ENCODE data around the gene PIKFYVE. TPM values are rescaled to one million over a fixed set of nuclear protein-coding genes. Genes with fewer than 3 reads are reported as not detected.
"Not testable (repeated sequence)": the region's sequence is repeated elsewhere in the genome, so short reads cannot be mapped to it uniquely, and the experiment has no call there.

The PIKFYVE gene
- total RNA-seq, 2 experiments from 2014 or later: 38.7 to 39.8 TPM

DNA sequence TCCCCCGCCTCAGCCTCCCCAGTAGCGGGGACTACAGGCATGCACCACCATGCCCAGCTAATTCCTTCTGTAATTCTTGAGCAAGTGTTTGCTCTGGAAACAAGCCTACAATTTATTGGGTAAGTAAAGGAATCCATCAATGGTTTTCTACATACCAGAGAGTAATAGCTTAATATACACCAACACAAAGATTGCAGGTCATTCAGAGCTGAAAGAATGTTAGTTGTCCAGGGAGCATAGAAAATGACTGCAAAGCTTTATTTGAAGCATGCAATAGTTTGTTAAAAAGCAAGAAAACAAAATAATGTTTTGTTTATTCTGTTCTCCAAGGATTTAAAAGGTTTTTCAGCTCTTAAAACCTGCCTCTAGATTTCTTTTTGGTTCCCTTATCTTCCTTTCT lies 16.8 kb upstream of the PIKFYVE start:
- H3K27me3 Mint-ChIP-seq: no peaks in the 10 kb centered on the region
- peaks cover 22% of the 10 kb centered on the region for H3K4me1 Mint-ChIP-seq
- POLR2A ChIA-PET: no interaction called here
- DNase-seq: no peak
- H3K27ac Mint-ChIP-seq: no peak overlapping the region
- no peak for ATAC-seq (ENCODE audit: low read depth)
- H3K4me3 Mint-ChIP-seq: no peak overlapping the region
- no peaks in the 10 kb centered on the region for H3K9me3 Mint-ChIP-seq
- H3K36me3 Mint-ChIP-seq: peaks cover 37% of the 10 kb centered on the region

DNA sequence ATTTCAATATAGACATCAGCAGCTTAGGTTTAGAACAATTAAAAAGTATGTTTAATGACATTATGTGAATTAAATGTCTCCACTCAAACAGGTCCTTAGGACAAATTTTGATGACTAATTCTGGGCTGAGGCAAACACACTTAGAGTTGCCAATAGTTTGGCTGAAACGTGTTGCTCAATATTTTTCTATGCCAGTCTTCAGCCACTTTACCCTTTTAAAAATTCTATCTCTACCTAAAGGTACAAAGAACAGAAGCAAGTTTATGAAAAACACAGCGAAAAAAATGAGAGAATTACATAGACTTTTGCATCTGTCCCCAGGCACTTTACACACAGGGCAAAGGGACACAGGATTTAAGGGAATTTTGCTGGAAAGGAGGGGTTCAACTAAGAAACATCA lies 15.7 kb upstream of the PIKFYVE start:
- Mint-ChIP-seq H3K27ac (no peak overlapping the region), H3K27me3 (no peaks in the 10 kb centered on the region), H3K4me3 (no peak overlapping the region), H3K36me3 (peaks cover 32% of the 10 kb centered on the region), H3K9me3 (no peaks in the 10 kb centered on the region), H3K4me1 (peaks cover 22% of the 10 kb centered on the region)
- DNase-seq (no peak), ATAC-seq (ENCODE audit: low read depth) (no peak)
- POLR2A ChIA-PET: no interaction called here

DNA sequence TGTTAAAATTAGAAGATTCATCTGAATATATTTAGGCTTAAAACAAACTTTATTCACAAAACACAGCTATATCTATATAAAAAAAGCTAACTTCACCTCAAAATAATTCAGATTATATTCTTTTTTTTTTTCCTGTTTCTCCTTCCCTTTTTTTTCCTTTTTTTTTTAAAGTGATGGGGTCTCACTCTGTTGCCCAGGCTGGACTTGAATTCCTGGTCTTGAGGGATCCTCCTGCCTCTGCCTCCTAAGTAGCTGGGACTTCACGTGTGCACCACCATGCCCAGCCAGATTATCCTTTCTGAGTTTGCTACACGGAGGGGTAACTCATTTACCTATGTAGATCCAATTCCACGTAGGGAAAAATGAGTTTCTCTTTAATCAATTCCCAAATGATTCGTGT lies 15.0 kb upstream of the PIKFYVE start:
- H3K4me3 Mint-ChIP-seq: no peak overlapping the region
- DNase-seq (no peak), ATAC-seq (ENCODE audit: low read depth) (no peak)
- H3K4me1 Mint-ChIP-seq: peaks cover 25% of the 10 kb centered on the region
- POLR2A ChIA-PET: no interaction called here
- H3K9me3 Mint-ChIP-seq: no peaks in the 10 kb centered on the region
- H3K27ac Mint-ChIP-seq: no peak overlapping the region
- H3K36me3 Mint-ChIP-seq: peaks cover 30% of the 10 kb centered on the region
- no peaks in the 10 kb centered on the region for H3K27me3 Mint-ChIP-seq

DNA sequence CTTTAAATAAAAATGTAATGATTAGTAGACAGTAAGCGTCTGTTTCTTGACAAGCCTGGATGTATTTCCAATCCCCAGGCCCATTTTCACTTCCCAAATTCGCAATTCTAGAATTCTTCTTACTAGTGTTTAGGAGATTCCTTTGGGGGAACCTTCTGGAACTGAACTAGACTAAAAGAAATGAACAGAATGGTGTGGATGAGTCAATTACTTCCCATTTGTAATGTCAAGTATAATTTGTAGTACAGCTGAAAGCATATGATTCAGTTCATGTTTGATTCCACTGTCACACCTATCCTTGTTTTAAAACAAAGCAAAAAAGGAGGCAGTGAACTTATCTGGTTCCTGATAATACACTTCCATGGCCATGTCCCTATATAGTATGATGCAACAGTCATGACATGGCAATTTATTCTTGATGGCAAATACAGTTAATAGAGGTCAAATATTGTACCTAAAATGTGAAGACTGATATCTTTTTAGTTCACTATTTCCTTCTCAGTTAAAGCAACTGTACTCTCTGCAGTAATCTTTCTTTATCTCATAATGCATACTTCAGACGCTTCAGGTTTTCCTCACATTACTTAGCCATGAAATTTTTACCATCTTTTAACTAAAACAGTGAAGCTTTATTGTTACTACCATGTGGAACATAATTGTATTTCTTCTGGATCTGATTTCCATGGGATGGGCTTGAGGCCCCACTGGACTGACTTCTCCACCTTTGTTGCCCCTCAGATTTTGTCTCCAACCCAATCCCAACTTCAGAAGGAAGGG lies 13.2 kb upstream of the PIKFYVE start:
- Mint-ChIP-seq H3K9me3 (no peaks in the 10 kb centered on the region), H3K27ac (no peak overlapping the region), H3K4me3 (peak overlapping the region; percentile 97), H3K4me1 (peaks cover 30% of the 10 kb centered on the region), H3K36me3 (peaks cover 25% of the 10 kb centered on the region), H3K27me3 (no peaks in the 10 kb centered on the region)
- ATAC-seq (ENCODE audit: low read depth): no peak
- DNase-seq: no peak
- POLR2A ChIA-PET: no interaction called here

DNA sequence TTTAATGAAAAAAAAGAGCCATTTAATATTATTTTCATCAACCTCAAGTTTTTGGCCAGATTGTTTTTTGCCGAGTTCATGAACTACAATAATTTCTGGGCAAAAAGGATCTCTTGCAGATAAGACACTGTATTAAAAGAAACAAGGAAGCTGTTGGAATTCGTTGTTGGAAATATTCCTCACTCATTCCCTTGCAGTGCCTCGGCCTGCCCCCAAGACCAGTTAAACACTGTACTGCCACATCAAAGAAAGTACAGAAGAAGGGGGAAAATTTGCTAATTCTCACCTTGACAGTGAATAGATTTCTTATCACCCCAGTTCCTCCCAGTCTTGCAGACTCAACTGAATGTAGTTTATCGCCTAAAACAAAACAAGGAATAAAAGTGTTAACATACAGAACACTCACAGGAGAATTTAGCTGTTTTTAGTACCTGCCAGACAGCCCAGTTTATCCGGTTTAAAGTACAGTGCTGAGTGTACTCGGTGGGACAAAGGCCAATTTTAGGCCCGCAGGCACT lies 12.4 kb upstream of the PIKFYVE start:
- no peaks in the 10 kb centered on the region for H3K27me3 Mint-ChIP-seq
- peaks cover 21% of the 10 kb centered on the region for H3K36me3 Mint-ChIP-seq
- peak overlapping the region; percentile 97 for H3K4me3 Mint-ChIP-seq
- DNase-seq: no peak
- H3K27ac Mint-ChIP-seq: peak overlapping the region; percentile 32
- POLR2A ChIA-PET: interaction anchor here (0.6 to 2.9 kb wide), 4 partner anchors 12 to 723 kb away, joined by 3 to 32 read pairs (median 4); partner anchors contain the start of genes CREB1 and PIKFYVE
- H3K9me3 Mint-ChIP-seq: no peaks in the 10 kb centered on the region
- H3K4me1 Mint-ChIP-seq: peaks cover 30% of the 10 kb centered on the region
- no peak for ATAC-seq (ENCODE audit: low read depth)

DNA sequence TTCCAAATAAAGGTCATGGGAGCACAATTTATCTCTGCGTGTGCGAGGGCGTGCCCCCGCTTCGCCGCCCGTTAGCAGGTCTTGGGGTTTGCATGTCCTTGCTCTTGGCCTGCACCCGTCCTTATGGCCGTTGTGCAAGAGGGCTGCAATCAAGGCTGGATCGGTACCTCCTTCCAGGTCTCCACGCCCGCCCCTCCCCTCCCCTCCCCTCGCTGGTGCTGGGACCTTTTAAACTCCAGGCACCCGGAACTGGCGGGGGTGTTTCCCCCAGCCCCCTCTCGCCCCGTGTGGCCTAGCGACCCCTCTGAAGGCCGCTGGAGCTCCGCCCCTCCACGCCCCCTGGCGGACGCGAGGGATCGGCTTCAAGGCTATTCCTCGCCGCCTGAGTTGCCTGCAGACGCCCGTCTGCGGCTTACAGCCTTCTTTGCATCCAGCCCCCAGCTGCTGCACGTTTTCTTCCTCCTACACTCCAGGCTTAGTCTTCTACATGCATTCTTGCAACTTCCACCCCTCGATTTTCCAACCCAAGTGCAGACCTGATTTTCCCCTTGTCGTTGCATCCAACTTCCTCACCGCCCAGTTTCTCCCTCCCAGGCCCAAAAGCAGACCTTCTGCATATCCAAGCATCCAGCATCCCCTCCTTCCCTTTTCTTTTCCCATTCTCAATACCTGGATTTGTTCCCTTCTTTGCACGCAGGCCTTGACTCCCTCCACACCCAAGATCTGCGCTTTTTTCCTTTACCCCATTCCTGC lies 11.8 kb upstream of the PIKFYVE start:
- H3K4me1 Mint-ChIP-seq: peaks cover 30% of the 10 kb centered on the region
- peak; percentile 87 for DNase-seq

DNA sequence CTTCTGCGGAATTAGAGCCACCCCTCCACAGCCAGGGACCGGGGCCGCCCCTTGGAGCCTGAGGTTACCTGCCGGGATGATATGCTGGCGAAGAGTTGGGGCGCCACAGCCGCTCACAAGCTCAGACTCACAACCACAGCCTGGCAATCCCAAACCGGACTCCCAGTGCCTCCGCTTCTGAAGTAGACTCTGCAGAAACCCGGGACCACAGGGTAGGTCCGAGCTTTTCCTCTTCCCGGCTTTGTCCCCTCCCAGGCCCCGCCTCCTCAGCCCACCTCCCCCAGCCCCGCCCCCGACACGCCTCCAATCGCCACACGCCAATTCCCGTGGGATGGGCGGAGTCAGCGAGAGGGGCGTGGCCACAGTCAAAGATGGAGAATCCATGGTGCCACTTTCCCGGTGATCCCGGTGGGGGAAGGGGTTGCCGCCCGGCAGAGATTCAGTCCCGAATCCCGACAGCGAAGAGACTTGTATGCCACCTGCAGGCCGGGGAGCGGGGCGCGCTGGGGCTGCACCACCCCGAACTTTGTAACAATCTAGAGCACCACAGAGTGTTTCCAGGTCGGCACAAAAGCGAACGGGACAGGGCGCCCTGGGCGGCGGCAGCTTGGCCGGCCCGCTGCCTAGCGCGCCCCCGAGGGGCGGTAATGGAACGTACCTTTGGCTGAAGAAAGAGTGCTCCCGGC lies 11.0 kb upstream of the PIKFYVE start, which contains the start of gene IDH1:
TSS of gene IDH1 (minus strand) at position 201 of the 686 bp plus-strand sequence. CDS start 3,520 bp downstream, outside the sequence.
- Mint-ChIP-seq H3K4me3 (peak within 1 kb of the TSS; percentile 97), H3K4me1 (peaks cover 27% of the 10 kb centered on the region), H3K36me3 (peaks cover 15% of the 10 kb centered on the region), H3K9me3 (no peaks in the 10 kb centered on the region), H3K27ac (peak within 1 kb of the TSS; percentile 80), H3K27me3 (no peaks in the 10 kb centered on the region)
- POLR2A ChIA-PET: interaction anchor here (0.5 to 2.9 kb wide), 4 partner anchors 11 to 725 kb away, joined by 4 to 32 read pairs (median 4); partner anchors contain the start of genes CREB1 and PIKFYVE
- ATAC-seq (ENCODE audit: low read depth) (peak; percentile 73), DNase-seq (peak; percentile 98)

More for the DNA sequence above, 11.8 kb upstream of the PIKFYVE start:
- Mint-ChIP-seq H3K27ac (peak overlapping the region; percentile 70), H3K27me3 (no peaks in the 10 kb centered on the region), H3K36me3 (peaks cover 19% of the 10 kb centered on the region), H3K9me3 (no peaks in the 10 kb centered on the region), H3K4me3 (peak overlapping the region; percentile 97)
- POLR2A ChIA-PET: interaction anchor here (0.5 to 2.9 kb wide), 5 partner anchors 12 to 724 kb away, joined by 3 to 32 read pairs (median 4); partner anchors contain the start of genes CREB1 and PIKFYVE
- ATAC-seq (ENCODE audit: low read depth): peak; percentile 75

DNA sequence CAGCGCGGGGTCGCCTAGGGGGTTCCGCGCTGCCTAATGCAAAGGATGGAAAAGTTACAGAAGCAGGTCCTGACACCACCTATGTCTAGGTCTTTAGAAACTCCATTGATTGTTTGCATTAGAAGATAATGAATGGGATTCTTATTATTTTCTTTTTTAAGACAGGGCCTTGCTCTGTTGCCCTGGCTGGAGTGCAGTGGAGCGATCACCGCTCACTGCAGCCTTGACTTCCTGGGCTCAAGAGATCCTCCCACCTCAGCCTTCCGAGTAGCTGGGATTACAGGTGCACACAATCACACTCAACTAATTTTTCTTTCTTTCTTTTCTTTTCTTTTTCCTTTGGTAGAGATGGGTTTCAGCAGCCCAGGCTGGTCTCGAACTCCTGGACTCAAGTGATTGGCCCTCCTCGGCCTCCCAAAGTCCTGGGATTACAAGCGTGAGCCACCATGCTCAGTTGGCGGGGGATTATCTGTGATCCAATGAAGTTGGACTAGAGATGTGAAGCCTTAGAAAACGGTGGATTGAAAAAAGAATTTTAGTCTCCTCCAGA lies 10.4 kb upstream of the PIKFYVE start:
- no peak overlapping the region for H3K27ac Mint-ChIP-seq
- ATAC-seq (ENCODE audit: low read depth): no peak
- H3K4me3 Mint-ChIP-seq: peak overlapping the region; percentile 97
- POLR2A ChIA-PET: interaction anchor here (2.9 kb wide), 1 partner anchor 10 kb away, joined by 32 read pairs; the partner anchor contains the start of gene PIKFYVE
- no peak for DNase-seq
- H3K9me3 Mint-ChIP-seq: no peaks in the 10 kb centered on the region
- peaks cover 11% of the 10 kb centered on the region for H3K36me3 Mint-ChIP-seq
- H3K27me3 Mint-ChIP-seq: peaks cover 2% of the 10 kb centered on the region
- H3K4me1 Mint-ChIP-seq: peaks cover 24% of the 10 kb centered on the region

DNA sequence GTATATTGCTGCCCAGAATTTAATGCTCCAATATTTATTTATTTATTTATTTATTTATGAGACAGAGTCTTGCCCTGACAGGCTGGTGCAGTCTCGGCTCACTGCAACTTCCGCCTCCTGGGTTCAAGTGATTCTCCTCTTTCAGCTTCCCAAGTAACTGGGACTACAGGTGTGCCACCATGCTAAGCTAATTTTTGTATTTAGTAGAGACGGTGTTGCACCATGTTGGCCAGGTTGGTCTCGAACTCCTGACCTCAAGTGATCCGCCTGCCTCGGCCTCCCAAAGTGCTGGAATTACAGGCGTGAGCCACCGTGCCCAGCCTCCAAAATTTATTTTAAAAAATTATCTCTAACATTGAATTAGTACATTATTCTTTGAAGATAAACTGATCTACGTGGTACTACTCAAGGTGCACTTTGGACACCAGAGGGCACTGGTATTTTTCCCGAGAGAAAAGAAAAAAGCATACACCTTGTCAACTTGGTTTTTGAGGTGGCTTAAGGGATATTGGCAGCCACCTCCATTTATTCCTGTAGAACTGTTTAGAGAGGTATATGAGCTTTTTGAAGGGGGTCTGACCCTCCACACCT lies 9.8 kb upstream of the PIKFYVE start:
- H3K27me3 Mint-ChIP-seq: peaks cover 2% of the 10 kb centered on the region
- peaks cover 22% of the 10 kb centered on the region for H3K4me1 Mint-ChIP-seq
- no peaks in the 10 kb centered on the region for H3K9me3 Mint-ChIP-seq
- H3K27ac Mint-ChIP-seq: no peak overlapping the region
- DNase-seq (no peak), ATAC-seq (ENCODE audit: low read depth) (no peak)
- POLR2A ChIA-PET: interaction anchor here (2.9 kb wide), 1 partner anchor 10 kb away, joined by 32 read pairs; the partner anchor contains the start of gene PIKFYVE
- peaks cover 8% of the 10 kb centered on the region for H3K36me3 Mint-ChIP-seq
- peak overlapping the region; percentile 97 for H3K4me3 Mint-ChIP-seq

DNA sequence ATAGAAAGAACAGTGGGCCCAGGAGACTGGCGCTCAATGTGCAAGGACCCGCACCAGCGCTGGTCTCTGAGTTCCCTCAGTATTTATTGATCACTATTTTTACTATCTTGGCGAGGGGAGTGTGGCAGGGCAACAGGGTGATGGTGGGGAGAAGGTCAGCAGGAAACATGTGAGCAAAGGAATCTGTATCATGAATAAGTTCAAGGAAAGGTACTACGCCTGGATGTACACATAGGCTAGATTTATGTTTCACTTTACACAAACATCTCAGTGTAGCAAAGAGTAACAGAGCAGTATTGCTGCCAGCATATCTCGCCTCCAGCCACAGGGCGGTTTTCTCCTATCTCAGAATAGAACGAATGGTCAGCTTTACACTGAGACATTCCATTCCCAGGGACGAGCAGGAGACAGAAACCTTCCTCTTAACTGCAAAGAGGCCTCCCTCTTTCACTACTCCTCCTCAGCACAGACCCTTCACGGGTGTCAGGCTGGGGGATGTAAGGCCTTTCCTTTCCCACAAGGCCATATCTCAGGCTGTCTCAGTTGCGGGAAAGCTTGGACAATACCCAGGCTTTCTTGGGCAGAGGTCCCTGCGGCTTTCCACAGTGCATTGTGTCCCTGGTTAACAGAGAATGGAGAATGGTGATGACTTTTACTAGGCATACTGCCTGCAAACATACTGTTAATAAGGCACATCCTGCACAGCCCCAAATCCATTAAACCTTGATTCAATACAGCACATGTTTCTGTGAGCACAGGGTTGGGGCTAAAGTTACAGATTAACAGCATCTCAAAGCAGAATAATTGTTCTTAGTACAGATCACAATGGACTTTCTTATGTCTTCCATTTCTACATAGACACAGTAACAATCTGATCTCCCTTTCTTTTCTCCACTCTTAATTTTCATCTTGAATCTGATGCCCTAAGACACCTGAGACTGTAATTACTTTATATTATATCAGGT lies 8.9 kb upstream of the PIKFYVE start:
- H3K4me1 Mint-ChIP-seq: peaks cover 21% of the 10 kb centered on the region
- POLR2A ChIA-PET; H3K4me3 Mint-ChIP-seq; H3K27me3 Mint-ChIP-seq; ATAC-seq (ENCODE audit: low read depth); DNase-seq; H3K9me3 Mint-ChIP-seq; H3K27ac Mint-ChIP-seq; H3K36me3 Mint-ChIP-seq: not testable (repeated sequence)

DNA sequence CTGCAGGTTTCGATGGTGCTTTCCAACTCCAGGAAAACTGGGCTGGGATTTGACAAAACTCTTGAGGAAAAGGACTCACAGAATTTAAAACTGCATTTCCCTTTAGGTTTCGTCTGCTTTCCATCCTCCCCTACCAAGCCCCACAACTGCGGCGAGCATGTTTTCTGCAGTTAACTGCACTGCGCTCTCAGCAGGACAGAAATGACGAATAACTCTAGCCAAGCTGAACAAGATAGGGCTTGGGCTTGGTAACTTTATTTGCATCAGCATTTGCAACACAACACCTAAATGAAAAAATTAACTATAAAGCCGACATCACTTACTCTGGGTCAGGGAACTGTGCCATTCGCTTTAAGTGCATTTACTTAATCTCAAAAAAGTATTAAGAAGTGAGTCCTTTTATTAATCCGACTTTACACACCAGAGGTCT lies 669 bp upstream of the PIKFYVE start:
- H3K4me3 Mint-ChIP-seq: peak overlapping the region; percentile 88
- H3K4me1 Mint-ChIP-seq: peaks cover 31% of the 10 kb centered on the region
- peaks cover under 1% of the 10 kb centered on the region for H3K27me3 Mint-ChIP-seq
- DNase-seq (peak; percentile 48), ATAC-seq (ENCODE audit: low read depth) (peak; percentile 63)
- POLR2A ChIA-PET: interaction anchor here (0.7 to 3.3 kb wide), 2 partner anchors 10 to 163 kb away, joined by 3 to 32 read pairs; partner anchors contain the start of gene IDH1
- H3K36me3 Mint-ChIP-seq: peaks cover 9% of the 10 kb centered on the region
- H3K27ac Mint-ChIP-seq: peak overlapping the region; percentile 94
- H3K9me3 Mint-ChIP-seq: peaks cover 1% of the 10 kb centered on the region
